SK-N-SH treated with all-trans-retinoic acid at 6 μM for 48 hours (cell line): Measurements from ENCODE around the gene PDZD2.

Experiments used
- GLIS3 ChIP-seq: fragments of 250-450 bp; sonication (Bioruptor Pico); IDR thresholded peaks from 2 replicates; pipeline ENCODE4 v1.5.0; 2020; ENCODE audit warnings: mild to moderate bottlenecking, moderate library complexity
- OSR1 ChIP-seq: fragments of 250-450 bp; sonication (Bioruptor Pico); IDR thresholded peaks from 2 replicates; pipeline ENCODE4 v1.8.0; 2022; ENCODE audit warnings: moderate library complexity, mild to moderate bottlenecking, inconsistent platforms
- SNAI2 ChIP-seq: fragments of 250-450 bp; sonication (Bioruptor Pico); IDR thresholded peaks from 2 replicates; pipeline ENCODE4 v1.5.0; 2020; ENCODE audit warnings: mild to moderate bottlenecking, moderate library complexity
- TOX ChIP-seq: fragments of 250-450 bp; sonication (Bioruptor Pico); IDR thresholded peaks from 2 replicates; pipeline ENCODE4 v1.8.0; 2021; ENCODE audit warnings: mild to moderate bottlenecking, moderate library complexity, borderline replicate concordance
- ZC3H10 ChIP-seq: fragments of 250-450 bp; sonication (Bioruptor Pico); IDR thresholded peaks from 2 replicates; pipeline ENCODE4 v1.5.1; 2021; ENCODE audit warnings: mild to moderate bottlenecking, moderate library complexity
- TF ChIP-seq, protein P1 (sequence below): fragments of 250-450 bp; sonication (Bioruptor Pico); IDR thresholded peaks from 2 replicates; pipeline ENCODE4 v1.5.1; 2020; ENCODE audit warnings: low read depth, mild to moderate bottlenecking, moderate library complexity

DNA sequence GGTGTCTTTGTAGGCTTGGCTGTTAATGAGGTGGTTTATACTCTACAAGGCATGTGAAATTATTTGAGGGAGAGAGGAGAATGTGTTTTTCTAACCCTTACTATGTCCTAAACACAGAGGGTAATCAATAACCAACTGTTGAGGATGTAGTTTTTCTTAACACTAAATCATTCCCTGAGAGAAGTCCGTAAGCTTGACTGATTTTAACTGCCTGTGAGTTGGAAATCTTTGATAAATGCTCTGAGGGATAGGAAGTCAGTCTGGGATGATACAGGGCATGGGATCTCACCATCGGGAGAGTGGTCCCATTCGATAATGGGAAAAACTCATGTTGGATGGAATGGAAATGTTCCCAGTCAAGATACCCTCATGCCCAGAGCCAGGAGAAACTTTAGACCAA lies 249.6 kb downstream of the PDZD2 start:
- TF ChIP-seq, protein P1, sequence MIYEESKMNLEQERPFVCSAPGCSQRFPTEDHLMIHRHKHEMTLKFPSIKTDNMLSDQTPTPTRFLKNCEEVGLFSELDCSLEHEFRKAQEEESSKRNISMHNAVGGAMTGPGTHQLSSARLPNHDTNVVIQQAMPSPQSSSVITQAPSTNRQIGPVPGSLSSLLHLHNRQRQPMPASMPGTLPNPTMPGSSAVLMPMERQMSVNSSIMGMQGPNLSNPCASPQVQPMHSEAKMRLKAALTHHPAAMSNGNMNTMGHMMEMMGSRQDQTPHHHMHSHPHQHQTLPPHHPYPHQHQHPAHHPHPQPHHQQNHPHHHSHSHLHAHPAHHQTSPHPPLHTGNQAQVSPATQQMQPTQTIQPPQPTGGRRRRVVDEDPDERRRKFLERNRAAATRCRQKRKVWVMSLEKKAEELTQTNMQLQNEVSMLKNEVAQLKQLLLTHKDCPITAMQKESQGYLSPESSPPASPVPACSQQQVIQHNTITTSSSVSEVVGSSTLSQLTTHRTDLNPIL (CRISPR knock-in tag): no peak
- TF ChIP-seq GLIS3 (CRISPR knock-in tag) (no peak), TOX (CRISPR knock-in tag) (no peak), SNAI2 (CRISPR knock-in tag) (no peak), OSR1 (no peak), ZC3H10 (no peak)
